WTC11 (cell line): ENCODE measurements around the gene IL20. TPM values are rescaled to one million over a fixed set of nuclear protein-coding genes. Genes with fewer than 3 reads are reported as not detected.

Source experiments
- ATAC-seq: fragments of 200-7000 bp; cut with Tn5 transposase; 2 replicates; pipeline ENCODE4 v1.10.0; 2021; ENCODE audit warnings: mild to moderate bottlenecking, moderate library complexity
- CTCF ChIA-PET: fragments of 300-600 bp; sonication (Branson Sonifier 250); formaldehyde crosslinking; loops from one replicate; lab custom pipeline; 2021; ENCODE audit warnings: antibody characterized with exemption; lab: Charles Lee
- POLR2A ChIA-PET: fragments of 350-600 bp; sonication (Branson Sonifier 250); formaldehyde crosslinking; loops from one replicate; lab custom pipeline; 2021; ENCODE audit warnings: antibody characterized with exemption; lab: Charles Lee
- DNase-seq: peaks from one replicate; pipeline ENCODE4 v3.0.0; 2021; ENCODE audit warnings: low spot score
- H3K27ac Mint-ChIP-seq: 2 replicates; pipeline ENCODE4 v1.8.0; 2021; ENCODE audit warnings: mixed read lengths
- H3K27me3 Mint-ChIP-seq: 2 replicates; pipeline ENCODE4 v1.8.0; 2021; ENCODE audit warnings: low read depth, mild to moderate bottlenecking, moderate library complexity, mixed read lengths
- H3K36me3 Mint-ChIP-seq: 2 replicates; pipeline ENCODE4 v1.8.0; 2021; ENCODE audit warnings: mixed read lengths
- H3K4me1 Mint-ChIP-seq: 2 replicates; pipeline ENCODE4 v1.8.0; 2022; ENCODE audit warnings: mixed read lengths
- H3K4me3 Mint-ChIP-seq: 2 replicates; pipeline ENCODE4 v1.8.0; 2021; ENCODE audit warnings: mild to moderate bottlenecking, moderate library complexity, mixed read lengths
- H3K9me3 Mint-ChIP-seq: 2 replicates; pipeline ENCODE4 v1.8.0; 2021; ENCODE audit warnings: mixed read lengths
- ARID4B ChIP-seq: sonication (generic); formaldehyde crosslinking; IDR thresholded peaks from 2 replicates; pipeline ENCODE4 v1.8.0; 2023; ENCODE audit warnings: missing genetic modification reagents, mild to moderate bottlenecking, borderline replicate concordance
- ATF2 ChIP-seq: sonication (generic); formaldehyde crosslinking; IDR thresholded peaks from 2 replicates; pipeline ENCODE4 v1.8.1; 2022; ENCODE audit warnings: low read depth, missing genetic modification reagents, borderline replicate concordance
- E2F5 ChIP-seq: sonication (generic); formaldehyde crosslinking; IDR thresholded peaks from 2 replicates; pipeline ENCODE4 v1.8.1; 2022; ENCODE audit warnings: mild to moderate bottlenecking, moderate library complexity, missing genetic modification reagents
- EMX1 ChIP-seq: fragments of 250-450 bp; sonication (Bioruptor Pico); IDR thresholded peaks from 2 replicates; pipeline ENCODE4 v1.8.0; 2021; ENCODE audit warnings: mild to moderate bottlenecking
- ESRRA ChIP-seq: sonication (generic); formaldehyde crosslinking; IDR thresholded peaks from 2 replicates; pipeline ENCODE4 v1.8.1; 2022; ENCODE audit warnings: mild to moderate bottlenecking, missing genetic modification reagents, borderline replicate concordance
- SMAD4 ChIP-seq: sonication (generic); formaldehyde crosslinking; IDR thresholded peaks from 2 replicates; pipeline ENCODE4 v1.8.0; 2022; ENCODE audit warnings: mild to moderate bottlenecking, missing genetic modification reagents
- STAT6 ChIP-seq: sonication (generic); formaldehyde crosslinking; conservative IDR thresholded peaks from 2 replicates; pipeline ENCODE4 v1.8.1; 2023; ENCODE audit warnings: mild to moderate bottlenecking, low read depth, missing genetic modification reagents, moderate library complexity
- ZNF263 ChIP-seq: sonication (generic); formaldehyde crosslinking; IDR thresholded peaks from 2 replicates; pipeline ENCODE4 v1.8.1; 2022; ENCODE audit warnings: low read depth, mild to moderate bottlenecking, moderate library complexity, missing genetic modification reagents
- ZNF423 ChIP-seq: fragments of 250-450 bp; sonication (Bioruptor Pico); IDR thresholded peaks from 2 replicates; pipeline ENCODE4 v2.1.2; 2022; ENCODE audit warnings: mild to moderate bottlenecking, moderate library complexity
- ZNF512 ChIP-seq: sonication (generic); formaldehyde crosslinking; IDR thresholded peaks from 2 replicates; pipeline ENCODE4 v1.8.1; 2022; ENCODE audit warnings: missing genetic modification reagents, borderline replicate concordance
- total RNA-seq: library from RNA; stranded (reverse); gene quantifications from 3 replicates; pipeline ENCODE4 v1.2.3, GENCODE V29; 2021

The IL20 gene
- total RNA-seq, 1 experiment from 2014 or later: not detected

GRCh38 chr1:206903687-206904086 is 38.3 kb downstream of the IL20 start (continued):
- TF ChIP-seq ATF2 (no peak), ESRRA (CRISPR knock-in tag) (no peak)

GRCh38 chr1:206904423-206905142 is 39.2 kb downstream of the IL20 start:
- Mint-ChIP-seq H3K4me3 (no peak overlapping the region), H3K36me3 (no peaks in the 10 kb centered on the region), H3K9me3 (no peaks in the 10 kb centered on the region), H3K27me3 (peaks cover 30% of the 10 kb centered on the region), H3K4me1 (peaks cover 12% of the 10 kb centered on the region), H3K27ac (no peak overlapping the region)
- CTCF ChIA-PET: interaction anchor here (1.4 kb wide), 1 partner anchor 31 kb away, joined by 3 read pairs; no protein-coding TSS in a partner anchor
- no peak for TF ChIP-seq ARID4B (CRISPR knock-in tag)
- no peak for TF ChIP-seq ZNF512
- no peak for TF ChIP-seq ZNF423
- TF ChIP-seq SMAD4 (CRISPR knock-in tag): no peak
- no peak for TF ChIP-seq STAT6 (CRISPR knock-in tag)
- no peak for TF ChIP-seq E2F5 (CRISPR knock-in tag)
- no peak for TF ChIP-seq EMX1 (CRISPR knock-in tag)
- no peak for TF ChIP-seq ZNF263 (CRISPR knock-in tag)
- POLR2A ChIA-PET: no interaction called here
- ATAC-seq (no peak), DNase-seq (no peak)
